ENCODE measurements around the gene PGM2L1. TPM values are rescaled to one million over a fixed set of nuclear protein-coding genes. Genes with fewer than 3 reads are reported as not detected.

The PGM2L1 gene
- total and polyA plus RNA-seq, 2 of the 13 experiments (the other 11 are each of a cell fraction or from before 2014, with no cell fraction given), result 0.57 to 1.2 TPM

GRCh38 chr11:74384641-74385040 lies 13.6 kb downstream of the PGM2L1 start (continued):
- TF ChIP-seq ARID5B (CRISPR knock-in tag; IDR thresholded peaks at IDR 0.05) (0 out of 2 replicates have a peak, but pooled peaks have one; percentile 33), ZNF260 (CRISPR knock-in tag; IDR thresholded peaks at IDR 0.05; ENCODE audit: borderline replicate concordance, low read depth) (no peak), HOMEZ (CRISPR knock-in tag; IDR thresholded peaks at IDR 0.05; ENCODE audit: low read depth) (peak; percentile 14; the same call in 1 of the 2 replicates), ARNTL (CRISPR knock-in tag; IDR thresholded peaks at IDR 0.05) (no peak), CEBPZ (IDR thresholded peaks at IDR 0.05; ENCODE audit: low read length) (no peak), BRF2 (CRISPR knock-in tag; IDR thresholded peaks at IDR 0.05) (no peak), RFX3 (CRISPR knock-in tag; IDR thresholded peaks at IDR 0.05) (no peak), SP1 (IDR thresholded peaks at IDR 0.05) (no peak), SP1 (CRISPR knock-in tag; IDR thresholded peaks at IDR 0.05) (no peak), ZBTB42 (CRISPR knock-in tag; IDR thresholded peaks at IDR 0.05) (no peak), GATAD2A (CRISPR knock-in tag; IDR thresholded peaks at IDR 0.05) (no peak), IRF2 (CRISPR knock-in tag; IDR thresholded peaks at IDR 0.05) (no peak), FOXA3 (CRISPR knock-in tag; IDR thresholded peaks at IDR 0.05) (0 out of 2 replicates have a peak, but pooled peaks have one; percentile 34), HNF4G (IDR thresholded peaks at IDR 0.05; ENCODE audit: borderline replicate concordance, low read depth, low read length) (peak; percentile 37; the same call in 1 of the 2 replicates), HNF4G (CRISPR knock-in tag; IDR thresholded peaks at IDR 0.05; ENCODE audit: borderline replicate concordance, low read depth) (no peak), ARNT (IDR thresholded peaks at IDR 0.05) (no peak), ZNF740 (CRISPR knock-in tag; IDR thresholded peaks at IDR 0.05) (no peak), GPN1 (CRISPR knock-in tag; IDR thresholded peaks at IDR 0.05; ENCODE audit: borderline replicate concordance) (no peak), FOXP1 (IDR thresholded peaks at IDR 0.05) (0 out of 2 replicates have a peak, but pooled peaks have one; percentile 26), FOXP1 (CRISPR knock-in tag; IDR thresholded peaks at IDR 0.05) (no peak), NR3C1 (CRISPR knock-in tag; IDR thresholded peaks at IDR 0.05) (no peak), MIXL1 (CRISPR knock-in tag; IDR thresholded peaks at IDR 0.05) (peak; percentile 36; the same call in 1 of the 2 replicates), FOXO1 (CRISPR knock-in tag; IDR thresholded peaks at IDR 0.05) (no peak), HNF4A (CRISPR knock-in tag; IDR thresholded peaks at IDR 0.05) (peak; percentile 62), MLLT10 (CRISPR knock-in tag; IDR thresholded peaks at IDR 0.05) (no peak)
